ENCODE measurements around the gene UBTD2.

Gene UBTD2

GRCh38 chr5:172248637-172249036, 34.9 kb downstream of the UBTD2 start:
- no peak for DNase-seq

GRCh38 chr5:172245703-172246125, 37.9 kb downstream of the UBTD2 start:
- TF ChIP-seq POLR2A (IDR thresholded peaks at IDR 0.05; ENCODE audit: low read length) = no peak
- no peak for TF ChIP-seq GATA1 (IDR thresholded peaks at IDR 0.05; ENCODE audit: low read depth, low read length)
- DNase-seq = no peak

More at GRCh38 chr5:172248637-172249036, 34.9 kb downstream of the UBTD2 start:
- TF ChIP-seq GATA1 (IDR thresholded peaks at IDR 0.05; ENCODE audit: low read depth, low read length) = no peak
- no peak for TF ChIP-seq POLR2A (IDR thresholded peaks at IDR 0.05; ENCODE audit: low read length)

- TF ChIP-seq GATA1 (IDR thresholded peaks at IDR 0.05; ENCODE audit: low read depth, low read length) (no peak), POLR2A (IDR thresholded peaks at IDR 0.05; ENCODE audit: low read length) (no peak)
- no peak for DNase-seq
Observed at GRCh38 chr5:172245046-172245445, 38.5 kb downstream of the UBTD2 start.

- no peak for TF ChIP-seq GATA1 (IDR thresholded peaks at IDR 0.05; ENCODE audit: low read depth, low read length)
- DNase-seq = no peak
Observed at GRCh38 chr5:172243302-172243701, 40.3 kb downstream of the UBTD2 start.

GRCh38 chr5:172238334-172238733, 45.2 kb downstream of the UBTD2 start:
- TF ChIP-seq POLR2A (IDR thresholded peaks at IDR 0.05; ENCODE audit: low read length) (no peak), GATA1 (IDR thresholded peaks at IDR 0.05; ENCODE audit: low read depth, low read length) (no peak)

GRCh38 chr5:172235827-172236736, 47.5 kb downstream of the UBTD2 start:
- peak in 1 of 2 experiments; percentile 5 for DNase-seq
- TF ChIP-seq GATA1 (IDR thresholded peaks at IDR 0.05; ENCODE audit: low read depth, low read length) (no peak), POLR2A (IDR thresholded peaks at IDR 0.05; ENCODE audit: low read length) (no peak)

More at GRCh38 chr5:172238334-172238733, 45.2 kb downstream of the UBTD2 start:
- DNase-seq = no peak

GRCh38 chr5:172235132-172235780, 48.3 kb downstream of the UBTD2 start:
- TF ChIP-seq GATA1 (IDR thresholded peaks at IDR 0.05; ENCODE audit: low read depth, low read length) (no peak), POLR2A (IDR thresholded peaks at IDR 0.05; ENCODE audit: low read length) (no peak)
- DNase-seq = no peak

- no peak for DNase-seq
- TF ChIP-seq POLR2A (IDR thresholded peaks at IDR 0.05; ENCODE audit: low read length) = no peak
- no peak for TF ChIP-seq GATA1 (IDR thresholded peaks at IDR 0.05; ENCODE audit: low read depth, low read length)
Observed at GRCh38 chr5:172234031-172234430, 49.5 kb downstream of the UBTD2 start.

GRCh38 chr5:172229904-172230303, 53.7 kb downstream of the UBTD2 start:
- no peak for TF ChIP-seq POLR2A (IDR thresholded peaks at IDR 0.05; ENCODE audit: low read length)
- DNase-seq = no peak

- TF ChIP-seq POLR2A (IDR thresholded peaks at IDR 0.05; ENCODE audit: low read length) (no peak), GATA1 (IDR thresholded peaks at IDR 0.05; ENCODE audit: low read depth, low read length) (no peak)
- no peak for DNase-seq
Observed at GRCh38 chr5:172224996-172225395, 58.6 kb downstream of the UBTD2 start.

- TF ChIP-seq POLR2A (IDR thresholded peaks at IDR 0.05; ENCODE audit: low read length) = no peak
- no peak for TF ChIP-seq GATA1 (IDR thresholded peaks at IDR 0.05; ENCODE audit: low read depth, low read length)
- DNase-seq = no peak
Observed at GRCh38 chr5:172223901-172224873, 59.4 kb downstream of the UBTD2 start.

GRCh38 chr5:172219296-172219695, 64.3 kb downstream of the UBTD2 start:
- no peak for DNase-seq
- TF ChIP-seq GATA1 (IDR thresholded peaks at IDR 0.05; ENCODE audit: low read depth, low read length) (no peak), POLR2A (IDR thresholded peaks at IDR 0.05; ENCODE audit: low read length) (no peak)

- TF ChIP-seq GATA1 (IDR thresholded peaks at IDR 0.05; ENCODE audit: low read depth, low read length) (no peak), POLR2A (IDR thresholded peaks at IDR 0.05; ENCODE audit: low read length) (no peak)
Observed at GRCh38 chr5:172216345-172216744, 67.2 kb downstream of the UBTD2 start.

More at GRCh38 chr5:172216345-172216744, 67.2 kb downstream of the UBTD2 start:
- DNase-seq = no peak

Measured in erythroblast (primary cell).